Right ventricle myocardium inferior (tissue), 1 donor: ENCODE data around the gene ITPR2. TPM values are rescaled to one million over a fixed set of nuclear protein-coding genes. Genes with fewer than 3 reads are reported as not detected.
A peak's percentile ranks its signal among the peaks of the same experiment; 100 is the strongest.

Experiments used
- ATAC-seq: fragments of 200-7000 bp; cut with Tn5 transposase; one replicate; pipeline ENCODE4 v1.9.1; 2020; ENCODE audit warnings: mild to moderate bottlenecking, moderate library complexity
- DNase-seq: peaks from one replicate; pipeline ENCODE4 v3.0.0; 2021; ENCODE audit errors: missing footprints
- intact Hi-C: fragments of 100-400 bp; cut with DNase I; formaldehyde crosslinking; loops from one replicate; pipeline ENCODE4 v1.11.0; 2022
- total RNA-seq: library from RNA; stranded (reverse); fragmentation: NEBNext Ultra II Directional; extraction: Animal tissue kit (Norgen Biotek cat#: 25700); gene quantifications from one replicate; pipeline ENCODE4 v1.2.1, GENCODE V29; 2021
- donor health status: DM: no; HTN: yes; CAD: no; lungs with severe emphysema.

Gene ITPR2
- total RNA-seq, 1 donor from 2014 or later: 14.3 TPM

GRCh38 chr12:26595806-26596205 lies 237.2 kb downstream of the ITPR2 start:
- no peak for ATAC-seq
- intact Hi-C loops: no loop called here
- no peak for DNase-seq

GRCh38 chr12:26580619-26581018 lies 252.4 kb downstream of the ITPR2 start:
- DNase-seq: no peak
- intact Hi-C loops: no loop called here
- no peak for ATAC-seq

- intact Hi-C loops: no loop called here
- DNase-seq (no peak), ATAC-seq (no peak)
Observed at GRCh38 chr12:26576266-26576665, 256.7 kb downstream of the ITPR2 start.

GRCh38 chr12:26573225-26573909 lies 259.6 kb downstream of the ITPR2 start:
- DNase-seq (no peak), ATAC-seq (no peak)
- intact Hi-C loops: no loop called here

- no peak for ATAC-seq
- no peak for DNase-seq
- intact Hi-C loops: no loop called here
Observed at GRCh38 chr12:26572137-26572536, 260.9 kb downstream of the ITPR2 start.

- DNase-seq (no peak), ATAC-seq (no peak)
- intact Hi-C loops: no loop called here
Observed at GRCh38 chr12:26571560-26571959, 261.4 kb downstream of the ITPR2 start.

GRCh38 chr12:26567126-26567525 lies 265.9 kb downstream of the ITPR2 start:
- intact Hi-C loops: no loop called here
- DNase-seq (no peak), ATAC-seq (no peak)

GRCh38 chr12:26566675-26567074 lies 266.3 kb downstream of the ITPR2 start:
- DNase-seq (no peak), ATAC-seq (peak; percentile 64)
- intact Hi-C loops: no loop called here

- DNase-seq (no peak), ATAC-seq (no peak)
Observed at GRCh38 chr12:26566186-26566585, 266.8 kb downstream of the ITPR2 start.

GRCh38 chr12:26564391-26564790 lies 268.6 kb downstream of the ITPR2 start:
- intact Hi-C loops: no loop called here
- DNase-seq (no peak), ATAC-seq (no peak)

More at GRCh38 chr12:26566186-26566585, 266.8 kb downstream of the ITPR2 start:
- intact Hi-C loops: no loop called here

- no peak for ATAC-seq
- no peak for DNase-seq
- intact Hi-C loops: no loop called here
Observed at GRCh38 chr12:26563552-26563951, 269.4 kb downstream of the ITPR2 start.

GRCh38 chr12:26557326-26557725 lies 275.7 kb downstream of the ITPR2 start:
- no peak for DNase-seq
- intact Hi-C loops: no loop called here
- no peak for ATAC-seq

GRCh38 chr12:26556916-26557315 lies 276.1 kb downstream of the ITPR2 start:
- ATAC-seq: no peak
- DNase-seq: no peak
- intact Hi-C loops: no loop called here

GRCh38 chr12:26555139-26555538 lies 277.9 kb downstream of the ITPR2 start:
- ATAC-seq (no peak), DNase-seq (no peak)
- intact Hi-C loops: no loop called here

GRCh38 chr12:26554332-26554731 lies 278.7 kb downstream of the ITPR2 start:
- intact Hi-C loops: no loop called here
- DNase-seq: no peak
- ATAC-seq: no peak

- no peak for ATAC-seq
- DNase-seq: no peak
- intact Hi-C loops: no loop called here
Observed at GRCh38 chr12:26551385-26551784, 281.6 kb downstream of the ITPR2 start.

- DNase-seq (no peak), ATAC-seq (peak; percentile 37)
- intact Hi-C loops: no loop called here
Observed at GRCh38 chr12:26548227-26548626, 284.8 kb downstream of the ITPR2 start.

- ATAC-seq (peak; percentile 70), DNase-seq (no peak)
- intact Hi-C loops: no loop called here
Observed at GRCh38 chr12:26546535-26547314, 286.3 kb downstream of the ITPR2 start.

- ATAC-seq (no peak), DNase-seq (no peak)
- intact Hi-C loops: no loop called here
Observed at GRCh38 chr12:26539131-26539530, 293.9 kb downstream of the ITPR2 start.

GRCh38 chr12:26537651-26538050 lies 295.3 kb downstream of the ITPR2 start:
- no peak for DNase-seq
- intact Hi-C loops: no loop called here
- ATAC-seq: no peak
